HG03108 (cell line): ENCODE results near the gene RASGRP2.
A peak's percentile ranks its signal among the peaks of the same experiment; 100 is the strongest.

Experiments
- ATAC-seq: cut with Tn5 transposase; IDR thresholded peaks from one replicate; pipeline ENCODE4 v1.9.1; 2021; ENCODE audit warnings: moderate library complexity; ENCODE audit not compliant: unreplicated experiment

Gene RASGRP2

GRCh38 chr11:64742087-64742888 lies 1.7 kb downstream of the RASGRP2 start:
- no peak for ATAC-seq

- no peak for ATAC-seq
Measured at GRCh38 chr11:64741375-64742086, 2.4 kb downstream of the RASGRP2 start.

GRCh38 chr11:64739871-64740270 lies 4.1 kb downstream of the RASGRP2 start:
- ATAC-seq: no peak

GRCh38 chr11:64736654-64737053 lies 7.3 kb downstream of the RASGRP2 start:
- ATAC-seq: no peak

- ATAC-seq: no peak
Measured at GRCh38 chr11:64735725-64736259, 8.2 kb downstream of the RASGRP2 start.

- ATAC-seq: no peak
Measured at GRCh38 chr11:64734811-64735724, 8.9 kb downstream of the RASGRP2 start.

- no peak for ATAC-seq
Measured at GRCh38 chr11:64731601-64732000, 12.3 kb downstream of the RASGRP2 start.

GRCh38 chr11:64729851-64730382 lies 14.0 kb downstream of the RASGRP2 start:
- no peak for ATAC-seq

GRCh38 chr11:64728757-64729365 lies 15.1 kb downstream of the RASGRP2 start:
- ATAC-seq: no peak

- no peak for ATAC-seq
Measured at GRCh38 chr11:64726867-64727530, 16.9 kb downstream of the RASGRP2 start.

- no peak for ATAC-seq
Measured at GRCh38 chr11:64726211-64726641, 17.7 kb downstream of the RASGRP2 start.

GRCh38 chr11:64724863-64725532 lies 18.9 kb downstream of the RASGRP2 start:
- no peak for ATAC-seq

GRCh38 chr11:64723907-64724862 lies 19.8 kb downstream of the RASGRP2 start:
- no peak for ATAC-seq

- peak; percentile 92 for ATAC-seq
Measured at GRCh38 chr11:64723117-64723906, 20.6 kb downstream of the RASGRP2 start, which contains the start of gene NRXN2. Gene NRXN2, minus strand, starts transcription at chr11:64723197. Its CDS starts 9,498 bp downstream, at chr11:64713699.

GRCh38 chr11:64722141-64723065 lies 21.5 kb downstream of the RASGRP2 start:
- ATAC-seq: no peak

GRCh38 chr11:64721359-64721699 lies 22.6 kb downstream of the RASGRP2 start:
- ATAC-seq: no peak
